CD14-positive monocyte (primary cell): ENCODE results near the gene SOBP. TPM values are rescaled to one million over a fixed set of nuclear protein-coding genes. Genes with fewer than 3 reads are reported as not detected.

Experiments used
- DNase-seq, 3 donors: peaks; one replicate each; pipeline ENCODE4 v3.0.0-alpha.2; 2011 to 2022
- H2AFZ ChIP-seq: 2 replicates; pipeline ENCODE4 v1.6.0; 2012; ENCODE audit warnings: mild to moderate bottlenecking, low read depth, low read length, inconsistent platforms; ENCODE audit not compliant: insufficient read depth, poor library complexity, severe bottlenecking
- H3K27ac ChIP-seq, 2 donors: 1 replicate in 1 of 2; 2 replicates in 1 of 2; pipeline ENCODE4 v1.5.1; 2012 to 2013; ENCODE audit warnings: low read length in 2 of 2, control low read depth in 1 of 2, inconsistent platforms in 1 of 2, low read depth in 1 of 2, mild to moderate bottlenecking in 1 of 2
- H3K27me3 ChIP-seq, 2 donors: one replicate each; pipeline versions ENCODE4 v1.6.0 to v1.6.1; 2011 to 2013; ENCODE audit warnings: low read length in 2 of 2; ENCODE audit not compliant: control insufficient read depth in 2 of 2, insufficient read depth in 2 of 2
- H3K36me3 ChIP-seq, 2 donors: replicated peaks in 1 of 2; 1 replicate in 1 of 2; 2 replicates in 1 of 2; pipeline versions ENCODE4 v1.5.1 to v1.6.1; 2012 to 2013; ENCODE audit warnings: low read length in 2 of 2, control low read depth in 1 of 2, inconsistent platforms in 1 of 2, mild to moderate bottlenecking in 1 of 2; ENCODE audit not compliant: insufficient read depth in 2 of 2, control insufficient read depth in 1 of 2
- H3K4me1 ChIP-seq, 2 donors: 1 replicate in 1 of 2; 2 replicates in 1 of 2; pipeline versions ENCODE4 v1.5.1 to v1.6.1; 2012 to 2013; ENCODE audit warnings: low read length in 2 of 2, control low read depth in 1 of 2, inconsistent platforms in 1 of 2, mild to moderate bottlenecking in 1 of 2, moderate library complexity in 1 of 2; ENCODE audit not compliant: insufficient read depth in 2 of 2, control insufficient read depth in 1 of 2
- H3K4me2 ChIP-seq: replicated peaks from 2 replicates; pipeline ENCODE3; 2012; ENCODE audit warnings: low read length, moderate library complexity, mild to moderate bottlenecking; ENCODE audit not compliant: poor library complexity, severe bottlenecking; ENCODE audit errors: extremely low read depth
- H3K4me3 ChIP-seq, 3 experiments: fragments of 200-600 bp in 1 of 3; sonication (generic) in 1 of 3; replicated peaks in 1 of 3; 1 replicate in 2 of 3; 2 replicates in 1 of 3; pipeline ENCODE4 v1.5.1; 2011 to 2013; ENCODE audit warnings: low read length in 3 of 3, mild to moderate bottlenecking in 3 of 3, control low read depth in 2 of 3, low read depth in 2 of 3, inconsistent platforms in 1 of 3, moderate library complexity in 1 of 3
- H3K79me2 ChIP-seq: 2 replicates; pipeline ENCODE4 v1.6.0; 2012; ENCODE audit warnings: mild to moderate bottlenecking, control low read depth, inconsistent platforms, low read length, moderate library complexity; ENCODE audit not compliant: insufficient read depth
- H3K9ac ChIP-seq: 2 replicates; pipeline ENCODE4 v1.6.0; 2017; ENCODE audit warnings: low read length, mild to moderate bottlenecking; ENCODE audit not compliant: insufficient read depth, poor library complexity, severe bottlenecking
- H3K9me3 ChIP-seq, 2 donors: replicated peaks in 1 of 2; 1 replicate in 1 of 2; 2 replicates in 1 of 2; pipeline versions ENCODE4 v1.5.1 to v1.6.1; 2012 to 2013; ENCODE audit warnings: low read length in 2 of 2, control low read depth in 1 of 2; ENCODE audit not compliant: control insufficient read depth in 1 of 2, insufficient read depth in 1 of 2
- H4K20me1 ChIP-seq: 2 replicates; pipeline ENCODE4 v1.6.0; 2012; ENCODE audit warnings: mild to moderate bottlenecking, low read length, control low read depth, moderate library complexity; ENCODE audit not compliant: insufficient read depth
- H3K27ac Mint-ChIP-seq, 7 donors: one replicate each; pipeline ENCODE4 v1.8.0; 2020; ENCODE audit warnings: mild to moderate bottlenecking in 7 of 7, mixed read lengths in 7 of 7, moderate library complexity in 6 of 7, inconsistent platforms in 2 of 7
- H3K27me3 Mint-ChIP-seq, 3 donors: one replicate each; pipeline ENCODE4 v1.8.0; 2021 to 2022; ENCODE audit warnings: low read depth in 3 of 3, mild to moderate bottlenecking in 3 of 3, mixed read lengths in 3 of 3, moderate library complexity in 3 of 3, inconsistent platforms in 1 of 3
- H3K36me3 Mint-ChIP-seq, 2 donors: one replicate each; pipeline ENCODE4 v1.8.0; 2020; ENCODE audit warnings: mixed read lengths in 2 of 2, inconsistent platforms in 1 of 2, mild to moderate bottlenecking in 1 of 2
- H3K4me1 Mint-ChIP-seq: one replicate; pipeline ENCODE4 v1.8.0; 2020; ENCODE audit warnings: mild to moderate bottlenecking, mixed read lengths
- H3K4me3 Mint-ChIP-seq, 2 donors: one replicate each; pipeline ENCODE4 v1.8.0; 2020; ENCODE audit warnings: mild to moderate bottlenecking in 2 of 2, mixed read lengths in 2 of 2, moderate library complexity in 1 of 2
- H3K9me3 Mint-ChIP-seq, 7 donors: one replicate each; pipeline ENCODE4 v1.8.0; 2020 to 2022; ENCODE audit warnings: mixed read lengths in 7 of 7, mild to moderate bottlenecking in 6 of 7, moderate library complexity in 6 of 7, inconsistent platforms in 2 of 7
- CTCF ChIP-seq: fragments of 200-600 bp; IDR thresholded peaks from one replicate; pipeline ENCODE4 v1.8.0; 2022; ENCODE audit warnings: antibody characterized with exemption, mild to moderate bottlenecking
- WGBS: methylation state at CpG from one replicate; pipeline ENCODE4 v1.1.5; 2013; ENCODE audit warnings: missing lambda C conversion rate; ENCODE audit not compliant: insufficient coverage; 5-methylcytosine and 5-hydroxymethylcytosine counted together
- intact Hi-C, 2 donors: fragments of 100-400 bp; cut with micrococcal nuclease; formaldehyde crosslinking; loops; one replicate each; pipeline versions ENCODE4 v1.15.0 to v1.15.1; 2023
- polyA plus RNA-seq, 3 donors: library from polyadenylated mRNA; depleted of rRNA in 1 of 3; unstranded in 2 of 3; stranded (reverse) in 1 of 3; fragments of 300-500 nt in 2 of 3; fragments of >200 nt in 1 of 3; fragmentation: Illumina TruSeq in 2 of 3; gene quantifications; 1 replicate in 2 of 3; 2 replicates in 1 of 3; pipeline ENCODE4 v1.2.3, GENCODE V29; 2012 to 2021

The SOBP gene
- polyA plus RNA-seq, 3 donors = not detected

DNA sequence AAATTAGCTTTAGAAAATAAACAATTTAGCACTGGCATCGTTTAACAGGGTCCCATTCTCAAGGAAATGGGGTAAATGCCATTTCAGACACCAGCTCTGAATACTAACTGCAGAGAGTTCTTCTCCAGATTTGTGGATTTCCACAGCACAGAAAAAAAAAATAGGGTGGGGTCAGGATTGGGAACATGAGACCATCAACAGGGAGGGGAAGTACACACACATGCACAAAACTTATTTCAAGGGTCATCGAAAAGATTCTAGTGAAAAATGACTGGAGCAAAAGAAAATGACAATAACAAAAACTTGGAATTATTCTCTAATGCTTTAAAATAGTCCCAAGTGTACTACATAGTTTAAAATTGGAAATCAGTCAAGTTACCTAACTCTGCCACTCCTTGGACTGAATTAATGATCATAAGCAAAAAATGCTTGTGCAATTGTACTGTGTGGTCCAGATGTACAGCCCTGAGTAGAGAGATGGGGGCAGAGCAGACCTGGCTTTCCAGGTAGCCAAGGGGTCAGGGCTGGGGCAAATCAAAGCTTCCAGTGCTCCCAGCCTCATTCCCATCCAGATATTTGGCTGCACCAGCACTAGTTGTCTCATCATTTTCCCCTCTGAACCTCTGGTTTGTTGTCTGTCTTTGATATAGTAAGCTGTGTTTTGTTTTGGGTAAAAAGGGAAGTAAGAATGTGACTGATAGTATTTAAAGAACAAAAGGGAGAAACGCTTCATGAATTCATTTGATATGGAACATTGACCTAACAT is 152.4 kb downstream of the SOBP start:
- Mint-ChIP-seq H3K36me3 (no peaks in the 10 kb centered on the region), H3K27ac (no peak overlapping the region), H3K4me3 (no peak overlapping the region), H3K4me1 (peaks cover 29% of the 10 kb centered on the region), H3K9me3 (peaks cover 0 to 2% (median 0%) of the 10 kb centered on the region in 7 donors), H3K27me3 (peaks cover 13 to 35% (median 22%) of the 10 kb centered on the region in 3 donors)
- H3K9ac ChIP-seq = no peak overlapping the region
- no peak overlapping the region for H3K4me3 ChIP-seq
- intact Hi-C loops = no loop called here
- no peaks in the 10 kb centered on the region for H3K79me2 ChIP-seq
- no peak for DNase-seq
- H3K27ac ChIP-seq = no peak overlapping the region
- TF ChIP-seq CTCF = no peak
- H3K36me3 ChIP-seq = no peaks in the 10 kb centered on the region
- no peaks in the 10 kb centered on the region for H4K20me1 ChIP-seq
- no peak overlapping the region for H3K4me2 ChIP-seq
- peaks cover 12 to 15% of the 10 kb centered on the region in 2 donors for H3K4me1 ChIP-seq
- WGBS = no CpG with 5 or more reads among the region's 3 CpGs
- peaks cover 1 to 18% of the 10 kb centered on the region in 2 donors for H3K27me3 ChIP-seq
- H3K9me3 ChIP-seq = no peaks in the 10 kb centered on the region
- H2AFZ ChIP-seq = no peak overlapping the region

- Mint-ChIP-seq H3K4me1 (peaks cover 29% of the 10 kb centered on the region), H3K27ac (no peak overlapping the region), H3K4me3 (no peak overlapping the region), H3K9me3 (peaks cover 0 to 2% (median 0%) of the 10 kb centered on the region in 7 donors), H3K36me3 (no peaks in the 10 kb centered on the region), H3K27me3 (peaks cover 7 to 28% (median 18%) of the 10 kb centered on the region in 3 donors)
- H4K20me1 ChIP-seq = no peaks in the 10 kb centered on the region
- WGBS = no CpG with 5 or more reads among the region's 3 CpGs
- peaks cover 12 to 15% of the 10 kb centered on the region in 2 donors for H3K4me1 ChIP-seq
- no peak overlapping the region for H3K9ac ChIP-seq
- H3K79me2 ChIP-seq = no peaks in the 10 kb centered on the region
- DNase-seq = no peak
- no peaks in the 10 kb centered on the region for H3K9me3 ChIP-seq
- no peak overlapping the region for H3K4me3 ChIP-seq
- TF ChIP-seq CTCF = no peak
- intact Hi-C loops = no loop called here
- H3K4me2 ChIP-seq = no peak overlapping the region
- no peak overlapping the region for H2AFZ ChIP-seq
- H3K36me3 ChIP-seq = no peaks in the 10 kb centered on the region
- no peak overlapping the region for H3K27ac ChIP-seq
- H3K27me3 ChIP-seq = peaks cover 0 to 12% of the 10 kb centered on the region in 2 donors
These were observed 153.0 kb downstream of the SOBP start for GRCh38 chr6:107642861-107643328.
